SK-N-SH treated with all-trans-retinoic acid at 6 μM for 48 hours (cell line): ENCODE results near the gene AFAP1.

Experiments used
- ATAC-seq: fragments of 200-7000 bp; cut with Tn5 transposase; 3 replicates; pipeline ENCODE4 v1.9.1; 2020; ENCODE audit warnings: mild to moderate bottlenecking, moderate library complexity
- ARNTL ChIP-seq: fragments of 450-650 bp; formaldehyde crosslinking; IDR thresholded peaks from 2 replicates; pipeline ENCODE4 v1.5.0; 2020; ENCODE audit warnings: low read depth, mild to moderate bottlenecking, moderate library complexity, borderline replicate concordance
- BACH2 ChIP-seq: fragments of 250-450 bp; sonication (Bioruptor Pico); IDR thresholded peaks from 2 replicates; pipeline ENCODE4 v1.9.0; 2021; ENCODE audit warnings: mild to moderate bottlenecking, borderline replicate concordance
- CSDC2 ChIP-seq: fragments of 250-450 bp; sonication (Bioruptor Pico); IDR thresholded peaks from 2 replicates; pipeline ENCODE4 v1.5.0; 2020; ENCODE audit warnings: mild to moderate bottlenecking, moderate library complexity
- ESRRG ChIP-seq: fragments of 250-450 bp; sonication (Bioruptor Pico); IDR thresholded peaks from 2 replicates; pipeline ENCODE4 v1.6.1; 2021; ENCODE audit warnings: mild to moderate bottlenecking
- OSR1 ChIP-seq: fragments of 250-450 bp; sonication (Bioruptor Pico); IDR thresholded peaks from 2 replicates; pipeline ENCODE4 v1.8.0; 2022; ENCODE audit warnings: moderate library complexity, mild to moderate bottlenecking, inconsistent platforms
- POU6F1 ChIP-seq: fragments of 250-450 bp; sonication (Bioruptor Pico); IDR thresholded peaks from 2 replicates; pipeline ENCODE4 v1.8.0; 2021; ENCODE audit warnings: low read depth, mild to moderate bottlenecking, moderate library complexity, borderline replicate concordance
- RARB ChIP-seq: fragments of 250-450 bp; sonication (Bioruptor Pico); IDR thresholded peaks from 2 replicates; pipeline ENCODE4 v1.8.0; 2021; ENCODE audit warnings: mild to moderate bottlenecking, moderate library complexity
- SNAI2 ChIP-seq: fragments of 250-450 bp; sonication (Bioruptor Pico); IDR thresholded peaks from 2 replicates; pipeline ENCODE4 v1.5.0; 2020; ENCODE audit warnings: mild to moderate bottlenecking, moderate library complexity
- TCF4 ChIP-seq: fragments of 250-450 bp; sonication (Bioruptor Pico); IDR thresholded peaks from 2 replicates; pipeline ENCODE4 v1.8.0; 2021; ENCODE audit warnings: mild to moderate bottlenecking, moderate library complexity, borderline replicate concordance
- TOX ChIP-seq: fragments of 250-450 bp; sonication (Bioruptor Pico); IDR thresholded peaks from 2 replicates; pipeline ENCODE4 v1.8.0; 2021; ENCODE audit warnings: mild to moderate bottlenecking, moderate library complexity, borderline replicate concordance
- TSHZ2 ChIP-seq: fragments of 250-450 bp; sonication (Bioruptor Pico); IDR thresholded peaks from 2 replicates; pipeline ENCODE4 v1.5.0; 2020; ENCODE audit warnings: mild to moderate bottlenecking, moderate library complexity
- ZFP30 ChIP-seq: fragments of 450-650 bp; formaldehyde crosslinking; IDR thresholded peaks from 2 replicates; pipeline ENCODE4 v1.5.0; 2022; ENCODE audit warnings: mild to moderate bottlenecking, moderate library complexity
- ZNF70 ChIP-seq: fragments of 450-650 bp; formaldehyde crosslinking; IDR thresholded peaks from 2 replicates; pipeline ENCODE4 v1.5.0; 2020; ENCODE audit warnings: mild to moderate bottlenecking, moderate library complexity
- ZNF8 ChIP-seq: fragments of 450-650 bp; formaldehyde crosslinking; IDR thresholded peaks from 2 replicates; pipeline ENCODE4 v1.5.0; 2020; ENCODE audit warnings: mild to moderate bottlenecking, moderate library complexity
- TF ChIP-seq, protein P1 (sequence below): fragments of 250-450 bp; sonication (Bioruptor Pico); IDR thresholded peaks from 2 replicates; pipeline ENCODE4 v1.5.1; 2021; ENCODE audit warnings: mild to moderate bottlenecking, moderate library complexity
- TF ChIP-seq, protein P2 (sequence below): fragments of 250-450 bp; sonication (Bioruptor Pico); IDR thresholded peaks from 2 replicates; pipeline ENCODE4 v1.8.0; 2020; ENCODE audit warnings: mild to moderate bottlenecking, moderate library complexity, borderline replicate concordance

Gene AFAP1

DNA sequence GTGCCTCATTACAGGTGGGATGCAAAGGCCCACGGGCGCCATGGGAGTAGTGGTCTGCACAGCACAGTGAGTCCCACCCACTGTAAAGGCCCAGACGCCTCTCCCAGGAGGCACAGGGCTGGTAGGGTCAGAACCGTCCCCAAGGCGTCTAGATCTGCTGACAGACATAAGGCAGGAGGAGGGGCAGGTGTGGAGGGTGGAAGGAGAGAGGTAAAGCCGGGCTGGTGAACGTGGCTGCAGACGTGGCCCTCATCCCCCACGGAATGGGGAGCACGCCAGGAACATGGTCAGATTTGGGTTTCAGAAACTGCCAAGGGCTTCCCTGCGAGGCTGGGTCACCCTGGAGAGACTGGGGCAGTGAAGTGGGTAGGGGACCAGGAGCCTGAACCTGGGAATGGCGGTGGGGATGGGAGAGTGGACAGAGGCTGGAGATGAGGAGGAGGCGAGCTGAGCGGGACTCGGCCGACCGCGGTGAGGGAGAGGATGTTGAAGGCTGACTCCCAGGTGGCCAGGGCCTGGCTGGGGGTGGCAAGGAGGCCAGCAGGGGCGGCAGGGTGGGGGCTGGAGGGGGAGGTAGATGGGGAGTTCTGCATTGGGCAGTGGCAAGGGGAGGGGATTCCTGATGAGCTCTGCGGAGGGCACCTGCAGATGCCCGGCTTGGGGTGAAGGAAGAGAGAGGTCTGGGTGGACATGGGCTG is 184.9 kb downstream of the AFAP1 start:
- ATAC-seq, result no peak; the same call in 2 of the 3 replicates
- TF ChIP-seq TCF4 (CRISPR knock-in tag) (no peak), ZNF8 (CRISPR knock-in tag) (no peak), ESRRG (CRISPR knock-in tag) (no peak), CSDC2 (CRISPR knock-in tag) (no peak), SNAI2 (no peak), TSHZ2 (no peak), POU6F1 (CRISPR knock-in tag) (no peak), ZNF70 (no peak), ZFP30 (CRISPR knock-in tag) (no peak), RARB (CRISPR knock-in tag) (no peak), OSR1 (CRISPR knock-in tag) (no peak), TOX (CRISPR knock-in tag) (no peak), ARNTL (CRISPR knock-in tag) (no peak)
- TF ChIP-seq, protein P1, sequence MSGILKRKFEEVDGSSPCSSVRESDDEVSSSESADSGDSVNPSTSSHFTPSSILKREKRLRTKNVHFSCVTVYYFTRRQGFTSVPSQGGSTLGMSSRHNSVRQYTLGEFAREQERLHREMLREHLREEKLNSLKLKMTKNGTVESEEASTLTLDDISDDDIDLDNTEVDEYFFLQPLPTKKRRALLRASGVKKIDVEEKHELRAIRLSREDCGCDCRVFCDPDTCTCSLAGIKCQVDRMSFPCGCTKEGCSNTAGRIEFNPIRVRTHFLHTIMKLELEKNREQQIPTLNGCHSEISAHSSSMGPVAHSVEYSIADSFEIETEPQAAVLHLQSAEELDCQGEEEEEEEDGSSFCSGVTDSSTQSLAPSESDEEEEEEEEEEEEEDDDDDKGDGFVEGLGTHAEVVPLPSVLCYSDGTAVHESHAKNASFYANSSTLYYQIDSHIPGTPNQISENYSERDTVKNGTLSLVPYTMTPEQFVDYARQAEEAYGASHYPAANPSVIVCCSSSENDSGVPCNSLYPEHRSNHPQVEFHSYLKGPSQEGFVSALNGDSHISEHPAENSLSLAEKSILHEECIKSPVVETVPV (CRISPR knock-in tag), result no peak
- TF ChIP-seq, protein P2, sequence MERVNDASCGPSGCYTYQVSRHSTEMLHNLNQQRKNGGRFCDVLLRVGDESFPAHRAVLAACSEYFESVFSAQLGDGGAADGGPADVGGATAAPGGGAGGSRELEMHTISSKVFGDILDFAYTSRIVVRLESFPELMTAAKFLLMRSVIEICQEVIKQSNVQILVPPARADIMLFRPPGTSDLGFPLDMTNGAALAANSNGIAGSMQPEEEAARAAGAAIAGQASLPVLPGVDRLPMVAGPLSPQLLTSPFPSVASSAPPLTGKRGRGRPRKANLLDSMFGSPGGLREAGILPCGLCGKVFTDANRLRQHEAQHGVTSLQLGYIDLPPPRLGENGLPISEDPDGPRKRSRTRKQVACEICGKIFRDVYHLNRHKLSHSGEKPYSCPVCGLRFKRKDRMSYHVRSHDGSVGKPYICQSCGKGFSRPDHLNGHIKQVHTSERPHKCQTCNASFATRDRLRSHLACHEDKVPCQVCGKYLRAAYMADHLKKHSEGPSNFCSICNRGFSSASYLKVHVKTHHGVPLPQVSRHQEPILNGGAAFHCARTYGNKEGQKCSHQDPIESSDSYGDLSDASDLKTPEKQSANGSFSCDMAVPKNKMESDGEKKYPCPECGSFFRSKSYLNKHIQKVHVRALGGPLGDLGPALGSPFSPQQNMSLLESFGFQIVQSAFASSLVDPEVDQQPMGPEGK (CRISPR knock-in tag), result no peak

DNA sequence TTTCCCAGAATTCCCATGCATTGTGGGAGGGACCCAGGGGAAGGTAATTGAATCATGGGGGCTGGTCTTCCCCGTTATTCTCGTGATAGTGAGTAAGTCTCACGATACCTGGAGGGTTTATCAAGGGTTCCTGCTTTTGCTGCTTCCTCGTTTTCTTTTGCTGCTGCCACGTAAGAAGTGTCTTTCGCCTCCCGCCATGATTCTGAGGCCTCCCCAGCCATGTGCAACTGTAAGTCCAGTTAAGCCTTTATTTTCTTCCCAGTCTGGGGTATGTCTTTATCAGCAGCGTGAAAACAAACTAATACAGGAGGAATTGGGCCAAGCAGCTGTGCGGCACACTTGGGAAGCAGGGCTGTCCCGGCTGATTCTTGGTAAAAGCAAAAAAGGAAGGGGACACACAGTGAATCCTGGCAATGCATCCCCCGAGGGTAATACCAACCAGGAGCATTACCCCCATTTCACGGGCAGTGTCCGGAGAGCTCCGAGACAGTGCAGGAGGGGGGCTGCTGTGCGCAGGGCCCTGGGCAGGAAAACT is 185.7 kb downstream of the AFAP1 start:
- no peak for ATAC-seq
- TF ChIP-seq BACH2 (no peak), ZNF70 (no peak), TSHZ2 (no peak)

DNA sequence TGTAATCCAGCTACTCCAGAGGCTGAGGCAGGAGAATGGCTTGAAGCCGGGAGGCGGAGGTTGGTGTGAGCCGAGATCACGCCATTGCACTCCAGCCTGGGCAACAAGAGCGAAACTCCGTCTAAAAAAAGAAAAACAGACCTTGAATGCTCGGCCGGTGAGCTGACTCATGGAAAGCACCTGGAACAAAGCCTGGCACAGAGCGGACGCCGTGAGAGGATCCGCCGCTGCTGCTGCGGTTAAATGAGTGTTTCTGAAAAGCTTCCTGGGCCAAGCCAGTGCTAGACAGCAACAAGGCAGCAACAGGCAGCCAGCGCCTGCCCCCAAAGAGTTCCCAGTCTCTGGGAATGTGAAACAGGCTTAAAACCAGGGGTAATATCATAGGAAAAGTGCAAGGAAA is 186.4 kb downstream of the AFAP1 start:
- TF ChIP-seq POU6F1 (CRISPR knock-in tag), result no peak
- no peak for TF ChIP-seq ZNF70
- no peak for TF ChIP-seq OSR1 (CRISPR knock-in tag)
- no peak for TF ChIP-seq SNAI2
- ATAC-seq, result no peak
